ENCODE results near the gene PABPN1L. TPM values are rescaled to one million over a fixed set of nuclear protein-coding genes. Genes with fewer than 3 reads are reported as not detected.

PABPN1L gene
- total and polyA plus RNA-seq, 9 donors = 0.25 TPM; not detected in 8

DNA sequence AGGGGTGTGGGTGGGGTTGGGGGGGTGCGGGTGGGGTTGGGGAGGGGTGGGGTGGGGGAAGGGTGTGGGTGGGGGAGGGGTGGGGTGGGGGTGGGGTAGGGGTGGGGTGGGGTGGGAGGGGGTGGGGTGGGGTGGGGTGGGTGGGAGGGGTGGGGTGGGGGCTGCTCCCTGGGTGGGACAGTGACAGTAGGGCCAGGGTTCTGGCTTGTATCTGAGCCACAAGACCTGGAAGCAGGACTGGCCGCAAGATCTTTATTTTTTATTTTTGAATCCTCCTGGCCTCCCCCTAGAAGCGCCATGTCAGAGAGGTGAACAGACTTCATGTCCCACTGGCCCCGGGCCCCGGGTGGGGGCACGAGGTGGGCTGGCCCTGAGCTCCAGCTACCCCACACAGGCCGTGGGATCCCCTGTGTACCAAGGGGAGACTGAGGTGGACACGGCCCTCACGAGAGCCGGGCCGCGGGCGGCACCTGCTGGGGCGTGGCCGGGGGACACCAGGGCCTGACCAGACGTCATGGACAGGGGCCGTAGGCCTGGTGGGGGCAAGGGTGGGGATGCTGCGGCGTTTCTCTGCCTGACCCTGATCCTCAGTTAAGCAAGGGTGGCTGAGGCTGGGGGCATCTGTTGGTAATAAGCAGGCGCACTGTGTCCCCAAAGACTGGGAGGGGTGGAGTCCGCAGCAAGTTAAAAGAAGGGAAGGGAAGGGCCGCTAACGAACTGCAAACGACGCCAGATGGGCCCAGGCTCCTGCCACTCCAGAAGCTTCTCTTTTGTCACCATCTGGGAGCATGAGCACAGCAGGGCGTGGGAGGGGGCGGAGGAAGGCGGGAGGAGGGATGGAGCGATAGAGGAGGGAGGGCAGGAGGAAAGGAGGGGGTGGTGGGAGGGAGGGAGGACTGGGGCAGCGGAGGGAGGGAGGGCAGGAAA, 22.3 kb upstream of the PABPN1L start:
- no peaks in the 10 kb centered on the region for H3K36me3 ChIP-seq
- no peak overlapping the region for H3K27ac ChIP-seq
- no peak overlapping the region for H3K4me3 ChIP-seq
- TF ChIP-seq, protein P1, sequence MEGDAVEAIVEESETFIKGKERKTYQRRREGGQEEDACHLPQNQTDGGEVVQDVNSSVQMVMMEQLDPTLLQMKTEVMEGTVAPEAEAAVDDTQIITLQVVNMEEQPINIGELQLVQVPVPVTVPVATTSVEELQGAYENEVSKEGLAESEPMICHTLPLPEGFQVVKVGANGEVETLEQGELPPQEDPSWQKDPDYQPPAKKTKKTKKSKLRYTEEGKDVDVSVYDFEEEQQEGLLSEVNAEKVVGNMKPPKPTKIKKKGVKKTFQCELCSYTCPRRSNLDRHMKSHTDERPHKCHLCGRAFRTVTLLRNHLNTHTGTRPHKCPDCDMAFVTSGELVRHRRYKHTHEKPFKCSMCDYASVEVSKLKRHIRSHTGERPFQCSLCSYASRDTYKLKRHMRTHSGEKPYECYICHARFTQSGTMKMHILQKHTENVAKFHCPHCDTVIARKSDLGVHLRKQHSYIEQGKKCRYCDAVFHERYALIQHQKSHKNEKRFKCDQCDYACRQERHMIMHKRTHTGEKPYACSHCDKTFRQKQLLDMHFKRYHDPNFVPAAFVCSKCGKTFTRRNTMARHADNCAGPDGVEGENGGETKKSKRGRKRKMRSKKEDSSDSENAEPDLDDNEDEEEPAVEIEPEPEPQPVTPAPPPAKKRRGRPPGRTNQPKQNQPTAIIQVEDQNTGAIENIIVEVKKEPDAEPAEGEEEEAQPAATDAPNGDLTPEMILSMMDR (IDR thresholded peaks at IDR 0.05) = no peak
- TF ChIP-seq POLR2A (IDR thresholded peaks at IDR 0.05) (no peak), EP300 (IDR thresholded peaks at IDR 0.05) (no peak)
- DNase-seq = no peak
- H3K27me3 ChIP-seq = no peaks in the 10 kb centered on the region
- intact Hi-C loops (cut with DNase I) = no loop called here
- WGBS, 3 donors = 73 to 81% (median 78%) methylated on average over 18 to 30 of the region's 30 CpGs
- H3K9me3 ChIP-seq = no peaks in the 10 kb centered on the region
- H3K4me1 ChIP-seq (ENCODE audit: insufficient read depth) = peaks cover 6% of the 10 kb centered on the region

- 38 to 56% (median 44%) methylated on average over 10 to 14 of the region's 14 CpGs for WGBS, 3 donors
- intact Hi-C loops (cut with DNase I) = no loop called here
- no peak overlapping the region for H3K4me3 ChIP-seq
- H3K9me3 ChIP-seq = no peaks in the 10 kb centered on the region
- no peak overlapping the region for H3K27ac ChIP-seq
- H3K27me3 ChIP-seq = no peaks in the 10 kb centered on the region
- TF ChIP-seq, protein P1 (IDR thresholded peaks at IDR 0.05) = no peak
- TF ChIP-seq POLR2A (IDR thresholded peaks at IDR 0.05) = no peak
- no peak for TF ChIP-seq EP300 (IDR thresholded peaks at IDR 0.05)
- DNase-seq = no peak
- H3K4me1 ChIP-seq (ENCODE audit: insufficient read depth) = peaks cover 6% of the 10 kb centered on the region
- no peaks in the 10 kb centered on the region for H3K36me3 ChIP-seq
Observed at GRCh38 chr16:88888057-88888456, 21.6 kb upstream of the PABPN1L start.

GRCh38 chr16:88886845-88887521, 20.5 kb upstream of the PABPN1L start:
- DNase-seq = peak; percentile 49 to 80 (median 60)
- 43 to 62% (median 54%) methylated on average over 38 to 39 of the region's 39 CpGs for WGBS, 3 donors
- no peak overlapping the region for H3K4me3 ChIP-seq

DNA sequence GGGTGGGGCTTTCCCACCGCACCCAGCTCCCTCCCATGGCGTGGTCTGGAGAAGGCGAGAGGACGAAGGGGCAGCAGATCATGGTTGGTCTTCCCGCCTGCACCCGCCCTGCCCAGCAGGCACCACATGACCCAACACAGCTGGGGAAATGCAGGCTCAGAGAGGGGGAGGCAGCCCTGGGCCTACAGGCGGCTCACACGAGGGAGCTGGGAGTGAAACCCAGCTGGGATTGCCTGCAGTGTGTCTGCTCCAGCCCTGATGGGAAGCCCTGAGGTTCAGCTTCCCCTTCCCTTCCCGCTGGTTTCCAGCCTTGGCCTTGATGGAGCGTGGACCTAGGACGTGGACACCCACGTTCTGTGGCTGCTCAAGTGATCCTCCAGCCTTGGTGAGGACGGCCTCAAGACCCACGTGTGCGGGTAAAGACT, 20.0 kb upstream of the PABPN1L start:
- Histone ChIP-seq H3K27me3 (no peaks in the 10 kb centered on the region), H3K9me3 (no peaks in the 10 kb centered on the region), H3K36me3 (no peaks in the 10 kb centered on the region), H3K27ac (no peak overlapping the region), H3K4me1 (ENCODE audit: insufficient read depth) (peaks cover 6% of the 10 kb centered on the region), H3K4me3 (no peak overlapping the region)
- DNase-seq = no peak
- WGBS, 3 donors = 73 to 88% (median 82%) methylated on average over 15 of the region's 15 CpGs
- TF ChIP-seq POLR2A (IDR thresholded peaks at IDR 0.05) = no peak
- TF ChIP-seq, protein P1 (IDR thresholded peaks at IDR 0.05) = no peak
- no peak for TF ChIP-seq EP300 (IDR thresholded peaks at IDR 0.05)
- intact Hi-C loops (cut with DNase I) = no loop called here

More at GRCh38 chr16:88886845-88887521, 20.5 kb upstream of the PABPN1L start:
- no peaks in the 10 kb centered on the region for H3K27me3 ChIP-seq
- no peak overlapping the region for H3K27ac ChIP-seq
- H3K9me3 ChIP-seq = no peaks in the 10 kb centered on the region
- intact Hi-C loops (cut with DNase I) = no loop called here
- H3K36me3 ChIP-seq = no peaks in the 10 kb centered on the region
- no peak for TF ChIP-seq POLR2A (IDR thresholded peaks at IDR 0.05)
- no peak for TF ChIP-seq EP300 (IDR thresholded peaks at IDR 0.05)
- TF ChIP-seq, protein P1 (IDR thresholded peaks at IDR 0.05) = no peak
- H3K4me1 ChIP-seq (ENCODE audit: insufficient read depth) = peaks cover 6% of the 10 kb centered on the region

All from ovary (tissue), 9 donors.